ENCODE data around the gene PFKFB4.
A peak's percentile ranks its signal among the peaks of the same experiment; 100 is the strongest.

The PFKFB4 gene

GRCh38 chr3:48528754-48529153 lies 27.8 kb downstream of the PFKFB4 start:
- DNase-seq, result no peak

- no peak for DNase-seq
Measured at GRCh38 chr3:48528048-48528447, 28.6 kb downstream of the PFKFB4 start.

- no peak for DNase-seq
Measured at GRCh38 chr3:48524970-48525369, 31.6 kb downstream of the PFKFB4 start.

GRCh38 chr3:48521635-48522034 lies 35.0 kb downstream of the PFKFB4 start:
- DNase-seq, result no peak

GRCh38 chr3:48519277-48519643 lies 37.3 kb downstream of the PFKFB4 start:
- DNase-seq, result no peak

- no peak for DNase-seq
Measured at GRCh38 chr3:48518638-48519276, 37.8 kb downstream of the PFKFB4 start.

- DNase-seq, result no peak
Measured at GRCh38 chr3:48518069-48518468, 38.5 kb downstream of the PFKFB4 start.

- no peak for DNase-seq
Measured at GRCh38 chr3:48516571-48516970, 40.0 kb downstream of the PFKFB4 start.

- no peak for DNase-seq
Measured at GRCh38 chr3:48514431-48515227, 42.0 kb downstream of the PFKFB4 start.

- DNase-seq, result no peak
Measured at GRCh38 chr3:48511551-48511950, 45.1 kb downstream of the PFKFB4 start.

- DNase-seq, result peak; percentile 49
Measured at GRCh38 chr3:48507256-48508061, 49.1 kb downstream of the PFKFB4 start.

GRCh38 chr3:48505968-48506504 lies 50.6 kb downstream of the PFKFB4 start:
- DNase-seq, result no peak

GRCh38 chr3:48505146-48505545 lies 51.5 kb downstream of the PFKFB4 start:
- DNase-seq, result no peak

- DNase-seq, result peak; percentile 88
Measured at GRCh38 chr3:48504051-48504946, 52.3 kb downstream of the PFKFB4 start, which contains the start of gene SHISA5. TSS of gene SHISA5 (minus strand) at chr3:48504174. CDS start at chr3:48504094, 80 bp downstream.

GRCh38 chr3:48503401-48504050 lies 53.1 kb downstream of the PFKFB4 start:
- DNase-seq, result peak; percentile 42

- no peak for DNase-seq
Measured at GRCh38 chr3:48502728-48503168, 53.9 kb downstream of the PFKFB4 start.

- DNase-seq, result no peak
Measured at GRCh38 chr3:48502121-48502520, 54.5 kb downstream of the PFKFB4 start.

- DNase-seq, result no peak
Measured at GRCh38 chr3:48501196-48501595, 55.4 kb downstream of the PFKFB4 start.

GRCh38 chr3:48500656-48501055 lies 55.9 kb downstream of the PFKFB4 start:
- DNase-seq, result no peak

- DNase-seq, result no peak
Measured at GRCh38 chr3:48493203-48493501, 63.5 kb downstream of the PFKFB4 start.

- DNase-seq, result no peak
Measured at GRCh38 chr3:48492461-48493202, 64.0 kb downstream of the PFKFB4 start.
